Mesothelial cell of epicardium (in vitro differentiated cells): Measurements from ENCODE around the gene AMN. TPM values are rescaled to one million over a fixed set of nuclear protein-coding genes. Genes with fewer than 3 reads are reported as not detected.

Experiments used
- DNase-seq, 2 experiments: peaks; one replicate each; pipeline ENCODE4 v3.0.0; 2021; ENCODE audit warnings: low spot score in 2 of 2; ENCODE audit not compliant: unreplicated experiment in 2 of 2
- H3K27ac Mint-ChIP-seq: 2 replicates; pipeline ENCODE4 v1.8.0; 2021; ENCODE audit warnings: mixed read lengths
- H3K27me3 Mint-ChIP-seq: 2 replicates; pipeline ENCODE4 v1.8.0; 2021; ENCODE audit warnings: low read depth, mixed read lengths
- H3K36me3 Mint-ChIP-seq: 2 replicates; pipeline ENCODE4 v1.8.0; 2021; ENCODE audit warnings: mixed read lengths
- H3K4me1 Mint-ChIP-seq: 2 replicates; pipeline ENCODE4 v1.8.0; 2021; ENCODE audit warnings: mixed read lengths
- H3K4me3 Mint-ChIP-seq: 2 replicates; pipeline ENCODE4 v1.8.0; 2021; ENCODE audit warnings: mild to moderate bottlenecking, moderate library complexity, mixed read lengths
- H3K9me3 Mint-ChIP-seq: 2 replicates; pipeline ENCODE4 v1.8.0; 2021; ENCODE audit warnings: mixed read lengths
- total RNA-seq: library from RNA; stranded (reverse); gene quantifications from 3 replicates; pipeline ENCODE4 v1.2.1, GENCODE V29; 2021
- TF ChIP-seq, protein P1 (sequence below): fragments of 200-600 bp; sonication (generic); IDR thresholded peaks from one replicate; pipeline ENCODE4 v1.5.0; 2021; ENCODE audit warnings: antibody characterized with exemption; ENCODE audit not compliant: unreplicated experiment

AMN gene
- total RNA-seq, 1 donor from 2014 or later = 2.5 TPM

DNA sequence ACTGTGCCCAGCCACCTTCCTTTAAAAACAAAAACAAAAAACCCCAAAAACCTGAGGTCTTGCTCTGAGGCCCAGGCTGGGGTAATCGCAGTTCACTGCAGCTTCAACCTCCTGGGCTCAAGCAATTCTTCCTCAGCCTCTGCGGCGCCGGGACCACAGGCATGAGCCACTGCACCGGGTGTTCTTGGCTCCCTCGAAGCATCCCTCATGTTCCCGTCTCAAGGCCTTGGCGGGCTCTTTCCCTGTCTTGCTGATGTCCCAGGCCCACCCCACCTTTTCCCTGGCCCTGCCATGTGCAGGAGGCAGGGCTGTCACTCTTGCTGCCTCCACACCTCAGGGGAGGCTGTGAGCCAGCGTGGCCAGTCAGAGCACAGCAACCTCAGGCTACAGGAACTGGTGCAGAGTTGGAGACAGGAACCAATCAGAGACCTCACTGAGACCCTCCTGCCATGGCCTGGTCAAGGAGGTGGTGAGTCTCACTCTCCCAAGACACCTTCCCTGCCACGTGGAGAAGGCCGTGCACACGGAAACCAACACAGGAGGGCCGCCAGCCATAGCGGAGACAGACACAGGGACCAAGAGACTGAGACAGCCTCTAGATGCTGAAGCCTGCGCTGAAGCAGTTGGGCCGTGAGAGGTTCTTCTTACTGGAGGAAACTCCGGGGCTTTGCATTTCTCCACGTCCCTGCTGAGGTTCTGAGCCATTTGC lies 6.0 kb upstream of the AMN start:
- DNase-seq = no peak
- H3K9me3 Mint-ChIP-seq = no peaks in the 10 kb centered on the region
- TF ChIP-seq, protein P1, sequence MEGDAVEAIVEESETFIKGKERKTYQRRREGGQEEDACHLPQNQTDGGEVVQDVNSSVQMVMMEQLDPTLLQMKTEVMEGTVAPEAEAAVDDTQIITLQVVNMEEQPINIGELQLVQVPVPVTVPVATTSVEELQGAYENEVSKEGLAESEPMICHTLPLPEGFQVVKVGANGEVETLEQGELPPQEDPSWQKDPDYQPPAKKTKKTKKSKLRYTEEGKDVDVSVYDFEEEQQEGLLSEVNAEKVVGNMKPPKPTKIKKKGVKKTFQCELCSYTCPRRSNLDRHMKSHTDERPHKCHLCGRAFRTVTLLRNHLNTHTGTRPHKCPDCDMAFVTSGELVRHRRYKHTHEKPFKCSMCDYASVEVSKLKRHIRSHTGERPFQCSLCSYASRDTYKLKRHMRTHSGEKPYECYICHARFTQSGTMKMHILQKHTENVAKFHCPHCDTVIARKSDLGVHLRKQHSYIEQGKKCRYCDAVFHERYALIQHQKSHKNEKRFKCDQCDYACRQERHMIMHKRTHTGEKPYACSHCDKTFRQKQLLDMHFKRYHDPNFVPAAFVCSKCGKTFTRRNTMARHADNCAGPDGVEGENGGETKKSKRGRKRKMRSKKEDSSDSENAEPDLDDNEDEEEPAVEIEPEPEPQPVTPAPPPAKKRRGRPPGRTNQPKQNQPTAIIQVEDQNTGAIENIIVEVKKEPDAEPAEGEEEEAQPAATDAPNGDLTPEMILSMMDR = no peak

DNA sequence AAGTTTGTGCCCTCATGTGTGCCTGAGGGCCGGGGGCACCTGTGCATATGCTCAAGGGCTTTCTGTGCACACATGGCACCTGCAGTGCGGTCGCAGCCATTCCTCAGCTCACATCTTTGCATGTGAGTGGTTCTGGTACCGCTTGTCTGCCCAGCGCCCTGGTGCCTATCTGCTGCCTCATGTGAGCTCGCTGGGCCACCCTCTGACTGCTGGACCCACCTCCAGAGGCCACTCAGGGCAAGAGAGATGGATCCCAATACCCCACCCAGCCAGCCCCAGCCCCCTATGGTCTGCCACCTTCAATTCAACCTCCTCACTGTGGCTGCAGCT lies 5.4 kb upstream of the AMN start:
- H3K9me3 Mint-ChIP-seq = no peaks in the 10 kb centered on the region
- no peak overlapping the region for H3K4me3 Mint-ChIP-seq
- no peak overlapping the region for H3K27ac Mint-ChIP-seq
- no peaks in the 10 kb centered on the region for H3K27me3 Mint-ChIP-seq
- no peaks in the 10 kb centered on the region for H3K4me1 Mint-ChIP-seq
- no peak for DNase-seq
- H3K36me3 Mint-ChIP-seq = no peaks in the 10 kb centered on the region
- TF ChIP-seq, protein P1 = no peak

More for the DNA sequence above, 6.0 kb upstream of the AMN start:
- Mint-ChIP-seq H3K27ac (no peak overlapping the region), H3K4me3 (no peak overlapping the region), H3K4me1 (no peaks in the 10 kb centered on the region), H3K36me3 (no peaks in the 10 kb centered on the region), H3K27me3 (no peaks in the 10 kb centered on the region)

DNA sequence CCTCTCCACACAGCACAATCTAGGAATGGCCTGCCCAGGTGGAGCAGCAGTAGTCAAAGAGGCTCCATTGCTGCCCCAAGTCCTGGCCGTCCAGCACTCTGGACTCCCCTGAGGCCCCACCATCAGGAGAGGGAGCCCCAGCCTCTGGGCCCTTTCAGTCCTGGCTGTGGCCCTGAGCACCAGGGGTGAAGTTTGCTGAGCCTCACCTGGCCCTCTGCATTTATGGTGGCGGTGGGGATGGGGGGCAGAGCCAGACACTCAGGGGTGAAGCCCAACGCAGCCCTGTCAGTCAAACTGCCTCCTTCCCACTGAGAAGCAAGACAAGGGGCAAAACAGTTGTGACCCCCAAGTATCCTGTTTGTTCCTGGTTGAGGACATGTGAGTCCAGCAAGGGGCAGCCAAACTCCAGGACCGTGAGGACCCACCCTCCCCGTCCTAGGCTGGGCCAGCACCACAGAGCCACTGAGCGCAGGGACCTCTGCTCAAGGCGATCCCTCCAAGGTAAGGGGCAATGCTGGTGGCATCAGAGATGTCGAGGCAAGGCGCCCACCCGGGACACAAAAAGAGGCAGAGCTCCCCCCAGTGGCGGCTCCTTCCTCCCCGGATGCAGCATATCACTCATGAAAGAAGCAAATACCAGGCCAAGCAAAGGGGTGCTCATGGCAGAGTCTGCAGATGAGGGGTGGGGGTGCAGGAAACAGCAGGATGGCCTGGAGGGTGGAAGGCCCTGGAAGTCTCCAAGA lies 4.8 kb upstream of the AMN start:
- DNase-seq = peak in 1 of 2 experiments; percentile 69
- Mint-ChIP-seq H3K27ac (no peak overlapping the region), H3K9me3 (no peaks in the 10 kb centered on the region), H3K4me1 (no peaks in the 10 kb centered on the region), H3K4me3 (no peak overlapping the region), H3K27me3 (no peaks in the 10 kb centered on the region), H3K36me3 (no peaks in the 10 kb centered on the region)
- TF ChIP-seq, protein P1 = peak; percentile 26

DNA sequence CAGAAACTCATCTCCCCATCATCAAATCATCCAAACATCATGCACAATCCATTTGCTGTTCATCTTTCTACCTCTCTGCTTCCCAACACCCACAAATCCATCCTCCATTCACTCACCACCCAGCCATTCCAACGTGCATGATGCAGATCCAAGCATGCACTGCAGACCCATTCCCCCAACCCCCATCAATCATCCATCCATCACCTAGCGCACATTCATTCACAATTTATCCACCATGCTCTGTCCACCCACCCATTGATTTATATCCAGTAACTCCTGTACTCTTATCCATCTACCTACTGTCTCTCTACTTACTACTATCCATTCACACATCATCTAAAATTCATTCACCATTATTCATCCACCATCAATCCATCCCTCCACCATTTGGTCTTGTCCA lies 4.0 kb upstream of the AMN start:
- Mint-ChIP-seq H3K9me3 (no peaks in the 10 kb centered on the region), H3K36me3 (no peaks in the 10 kb centered on the region), H3K4me3 (no peak overlapping the region), H3K4me1 (no peaks in the 10 kb centered on the region), H3K27ac (no peak overlapping the region), H3K27me3 (no peaks in the 10 kb centered on the region)
- DNase-seq = no peak
- TF ChIP-seq, protein P1 = no peak

DNA sequence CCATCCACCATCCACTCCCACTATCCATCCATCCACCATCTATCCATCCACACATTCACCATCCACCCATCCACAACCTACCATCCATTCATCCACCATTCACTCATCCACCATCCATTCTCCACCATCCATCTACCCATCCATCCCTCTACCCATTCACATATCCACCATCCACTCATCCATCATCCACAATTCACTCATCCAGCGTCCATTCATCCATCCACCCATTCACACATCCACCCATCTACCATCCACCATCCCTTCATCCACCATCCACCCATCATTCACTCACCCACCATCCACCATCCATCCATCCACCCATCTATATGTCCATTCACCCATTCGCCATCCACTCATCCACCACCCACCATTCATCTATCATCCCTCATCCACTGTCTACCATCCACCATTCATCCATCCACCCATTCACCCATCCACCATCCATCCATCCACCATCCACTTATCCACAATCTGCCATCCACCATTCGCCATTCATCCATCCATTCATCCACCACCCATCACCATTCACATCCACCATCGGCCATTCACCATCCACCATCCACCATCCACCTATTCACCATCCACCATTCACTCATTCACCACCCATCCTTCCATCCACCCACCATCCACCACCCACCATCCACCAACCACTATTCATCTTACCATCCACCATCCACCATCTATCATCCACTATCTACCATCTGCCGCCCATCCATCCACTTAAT lies 2.0 kb upstream of the AMN start:
- TF ChIP-seq, protein P1 = no peak
- no peak overlapping the region for H3K27ac Mint-ChIP-seq
- H3K4me1 Mint-ChIP-seq = no peaks in the 10 kb centered on the region
- H3K36me3 Mint-ChIP-seq = no peaks in the 10 kb centered on the region
- H3K27me3 Mint-ChIP-seq = peaks cover 4% of the 10 kb centered on the region
- H3K9me3 Mint-ChIP-seq = no peaks in the 10 kb centered on the region
- no peak overlapping the region for H3K4me3 Mint-ChIP-seq
- no peak for DNase-seq
